B cell (primary cell): Measurements from ENCODE around the gene MEIS2.

Source experiments
- CTCF ChIP-seq: fragments of 200-600 bp; IDR thresholded peaks from one replicate; pipeline ENCODE4 v1.8.0; 2022; ENCODE audit warnings: antibody characterized with exemption, mild to moderate bottlenecking
- EZH2 ChIP-seq: IDR thresholded peaks from 2 replicates; pipeline ENCODE4 v1.6.1; 2012; ENCODE audit warnings: borderline replicate concordance, low read depth, mild to moderate bottlenecking, moderate library complexity, low read length; ENCODE audit not compliant: insufficient read depth, poor library complexity, severe bottlenecking

DNA sequence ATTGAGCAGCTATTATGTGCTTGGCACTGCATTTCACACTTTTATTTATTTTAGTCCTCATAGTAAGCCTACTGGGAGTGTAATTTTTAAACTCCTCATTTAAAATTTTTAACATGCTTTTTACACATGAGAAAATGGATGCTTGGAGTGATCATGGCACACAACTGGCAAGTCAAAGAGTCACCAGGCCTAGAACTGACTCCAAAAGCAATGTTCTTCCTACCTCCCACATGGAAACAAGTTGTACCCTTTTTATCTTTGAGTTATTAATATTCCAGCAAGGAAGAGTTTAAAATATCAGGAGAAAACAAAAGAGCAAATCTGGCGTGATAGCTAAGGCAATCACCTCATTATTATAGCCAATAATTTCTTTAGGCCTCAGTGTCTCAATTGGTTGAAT, 100.6 kb downstream of the MEIS2 start:
- TF ChIP-seq CTCF (no peak), EZH2 (no peak)
